Endodermal cell (in vitro differentiated cells): ENCODE measurements around the gene OPA1. TPM values are rescaled to one million over a fixed set of nuclear protein-coding genes. Genes with fewer than 3 reads are reported as not detected.

ENCODE experiments used
- DNase-seq: peaks from one replicate; pipeline ENCODE4 v3.0.0-alpha.2; 2017
- H3K27ac ChIP-seq: 2 replicates; pipeline ENCODE4 v1.5.1; 2013; ENCODE audit warnings: mild to moderate bottlenecking, low read depth, low read length, moderate library complexity
- H3K27me3 ChIP-seq: 2 replicates; pipeline ENCODE4 v1.6.1; 2013; ENCODE audit warnings: mild to moderate bottlenecking, low read length, moderate library complexity; ENCODE audit not compliant: insufficient read depth, control insufficient read depth, poor library complexity, severe bottlenecking
- H3K36me3 ChIP-seq: 2 replicates; pipeline ENCODE4 v1.7.0; 2013; ENCODE audit warnings: mild to moderate bottlenecking, low read length, moderate library complexity; ENCODE audit not compliant: control insufficient read depth, insufficient read depth
- H3K4me1 ChIP-seq: one replicate; pipeline ENCODE4 v1.7.0; 2013; ENCODE audit warnings: low read length; ENCODE audit not compliant: control insufficient read depth, insufficient read depth
- H3K4me3 ChIP-seq: 2 replicates; pipeline ENCODE4 v1.5.1; 2013; ENCODE audit warnings: mild to moderate bottlenecking, low read length, moderate library complexity
- H3K9ac ChIP-seq: 2 replicates; pipeline ENCODE4 v1.6.1; 2013; ENCODE audit warnings: mild to moderate bottlenecking, low read length, moderate library complexity; ENCODE audit not compliant: poor library complexity, severe bottlenecking; ENCODE audit errors: extremely low read depth
- H3K9me3 ChIP-seq: 2 replicates; pipeline ENCODE4 v1.6.1; 2013; ENCODE audit warnings: mild to moderate bottlenecking, low read length, moderate library complexity; ENCODE audit not compliant: control insufficient read depth
- H3K27ac Mint-ChIP-seq: 2 replicates; pipeline ENCODE4 v1.8.0; 2020; ENCODE audit warnings: mixed read lengths
- H3K27me3 Mint-ChIP-seq: 2 replicates; pipeline ENCODE4 v1.8.0; 2021; ENCODE audit warnings: mild to moderate bottlenecking, mixed read lengths; ENCODE audit not compliant: insufficient read depth
- H3K36me3 Mint-ChIP-seq: 2 replicates; pipeline ENCODE4 v1.8.0; 2020; ENCODE audit warnings: low read depth, mixed read lengths
- H3K4me1 Mint-ChIP-seq: 2 replicates; pipeline ENCODE4 v1.8.0; 2020; ENCODE audit warnings: mixed read lengths
- H3K4me3 Mint-ChIP-seq: 2 replicates; pipeline ENCODE4 v1.8.0; 2020; ENCODE audit warnings: mild to moderate bottlenecking, moderate library complexity, mixed read lengths
- H3K9me3 Mint-ChIP-seq: 2 replicates; pipeline ENCODE4 v1.8.0; 2020; ENCODE audit warnings: mild to moderate bottlenecking, mixed read lengths
- CTCF ChIP-seq: fragments of 200-600 bp; sonication (generic); conservative IDR thresholded peaks from 2 replicates; pipeline ENCODE4 v1.5.0; 2021; ENCODE audit warnings: antibody characterized with exemption, mild to moderate bottlenecking
- WGBS, 2 experiments: methylation state at CpG; one replicate each; pipeline versions ENCODE4 v1.1.5 to v1.1.7; 2013; ENCODE audit warnings: missing lambda C conversion rate in 2 of 2, mixed read lengths in 1 of 2; ENCODE audit not compliant: insufficient coverage in 1 of 2, insufficient read length in 1 of 2; 5-methylcytosine and 5-hydroxymethylcytosine counted together
- total RNA-seq, 2 donors: library from RNA; stranded (reverse); fragmentation: NEBNext Ultra II Directional in 1 of 2; extraction: Animal tissue kit (Norgen Biotek cat#: 25700) in 1 of 2; gene quantifications; 2 replicates in 1 of 2; 3 replicates in 1 of 2; pipeline ENCODE4 v1.2.1, GENCODE V29; 2021

The OPA1 gene
- total RNA-seq, 2 donors from 2014 or later, result 61.5 to 69.4 TPM

GRCh38 chr3:193563426-193563825, 29.6 kb upstream of the OPA1 start:
- WGBS, 2 experiments, result 93% methylated on average over 2 of the region's 3 CpGs; no CpG with 5 or more reads in 1 of the 2 experiments
- no peak overlapping the region for H3K27ac Mint-ChIP-seq

GRCh38 chr3:193564012-193564411, 29.0 kb upstream of the OPA1 start:
- H3K27me3 Mint-ChIP-seq, result no peaks in the 10 kb centered on the region
- H3K27ac ChIP-seq, result no peak overlapping the region
- H3K36me3 Mint-ChIP-seq, result no peaks in the 10 kb centered on the region
- WGBS, 2 experiments, result 88% methylated on average over 1 of the region's 1 CpG; no CpG with 5 or more reads in 1 of the 2 experiments
- no peak overlapping the region for H3K4me3 Mint-ChIP-seq
- H3K9me3 ChIP-seq, result no peaks in the 10 kb centered on the region
- no peaks in the 10 kb centered on the region for H3K4me1 Mint-ChIP-seq
- no peaks in the 10 kb centered on the region for H3K4me1 ChIP-seq
- no peak overlapping the region for H3K27ac Mint-ChIP-seq
- no peaks in the 10 kb centered on the region for H3K9me3 Mint-ChIP-seq
- no peaks in the 10 kb centered on the region for H3K36me3 ChIP-seq
- no peaks in the 10 kb centered on the region for H3K27me3 ChIP-seq
- no peak overlapping the region for H3K4me3 ChIP-seq
- peak; percentile 74 for DNase-seq
- peak; percentile 69 for TF ChIP-seq CTCF
- no peak overlapping the region for H3K9ac ChIP-seq

More at GRCh38 chr3:193563426-193563825, 29.6 kb upstream of the OPA1 start:
- Mint-ChIP-seq H3K9me3 (no peaks in the 10 kb centered on the region), H3K4me1 (no peaks in the 10 kb centered on the region), H3K36me3 (no peaks in the 10 kb centered on the region), H3K4me3 (no peak overlapping the region), H3K27me3 (no peaks in the 10 kb centered on the region)
- TF ChIP-seq CTCF, result no peak
- no peaks in the 10 kb centered on the region for H3K9me3 ChIP-seq
- no peaks in the 10 kb centered on the region for H3K36me3 ChIP-seq
- no peak for DNase-seq
- H3K4me3 ChIP-seq, result no peak overlapping the region
- H3K27ac ChIP-seq, result no peak overlapping the region
- H3K4me1 ChIP-seq, result no peaks in the 10 kb centered on the region
- no peak overlapping the region for H3K9ac ChIP-seq
- H3K27me3 ChIP-seq, result no peaks in the 10 kb centered on the region

GRCh38 chr3:193569119-193569518, 23.9 kb upstream of the OPA1 start:
- Histone ChIP-seq H3K27me3 (no peaks in the 10 kb centered on the region), H3K27ac (no peak overlapping the region), H3K9ac (no peak overlapping the region), H3K9me3 (no peaks in the 10 kb centered on the region), H3K4me1 (no peaks in the 10 kb centered on the region), H3K4me3 (no peak overlapping the region), H3K36me3 (no peaks in the 10 kb centered on the region)
- H3K36me3 Mint-ChIP-seq, result no peaks in the 10 kb centered on the region
- H3K4me3 Mint-ChIP-seq, result no peak overlapping the region
- WGBS, 2 experiments, result 89 to 91% methylated on average over 2 of the region's 2 CpGs
- H3K27ac Mint-ChIP-seq, result no peak overlapping the region
- TF ChIP-seq CTCF, result no peak
- peaks cover 3% of the 10 kb centered on the region for H3K4me1 Mint-ChIP-seq
- H3K9me3 Mint-ChIP-seq, result no peaks in the 10 kb centered on the region
- H3K27me3 Mint-ChIP-seq, result no peaks in the 10 kb centered on the region
- no peak for DNase-seq
